GM12878 (cell line): ENCODE results near the gene GCH1. TPM values are rescaled to one million over a fixed set of nuclear protein-coding genes. Genes with fewer than 3 reads are reported as not detected.

Source experiments
- ATAC-seq: fragments of 200-7000 bp; cut with Tn5 transposase; 3 replicates; pipeline ENCODE4 v1.9.1; 2020; ENCODE audit warnings: mild to moderate bottlenecking, moderate library complexity
- BruUV-seq: library from RNA; stranded (reverse); fragments of 400-500 nt; replicated peaks from 2 replicates; lab custom pipeline; 2021; lab: Mats Ljungman, UMichigan
- CTCF ChIA-PET: fragments of 300-600 bp; sonication (Branson Sonifier 250); formaldehyde crosslinking; extraction: SDS; loops from one replicate; lab custom pipeline; 2021; ENCODE audit warnings: inconsistent platforms; lab: Yijun Ruan, JAX
- POLR2A ChIA-PET: fragments of 350-600 bp; formaldehyde crosslinking; extraction: SDS; loops from one replicate; lab custom pipeline; 2021; ENCODE audit warnings: inconsistent platforms; lab: Charles Lee
- RAD21 ChIA-PET: fragments of 300-600 bp; sonication (Branson Sonifier 250); formaldehyde crosslinking; loops from one replicate; lab custom pipeline; 2023; ENCODE audit warnings: antibody characterized with exemption; ENCODE audit not compliant: unreplicated experiment; lab: Charles Lee
- SMC1A ChIA-PET: fragments of 300-600 bp; sonication (Branson Sonifier 250); formaldehyde crosslinking; loops from one replicate; lab custom pipeline; 2023; ENCODE audit not compliant: unreplicated experiment, uncharacterized antibody; lab: Charles Lee
- DNase-seq: peaks from one replicate; pipeline ENCODE4 v3.0.0-alpha.2; 2011; ENCODE audit warnings: low read depth, low spot score
- FAIRE-seq: peaks from 3 replicates; lab custom pipeline; 2011; peaks lifted over from hg19 to GRCh38; lab: Jason Lieb, UNC
- H2AFZ ChIP-seq: 2 replicates; pipeline ENCODE4 v1.6.0; 2011; ENCODE audit warnings: low read depth, low read length, control low read depth; ENCODE audit not compliant: control insufficient read depth
- H3K27ac ChIP-seq: 2 replicates; pipeline ENCODE4 v1.5.1; 2011; ENCODE audit warnings: control low read depth; ENCODE audit not compliant: control insufficient read depth, insufficient read depth
- H3K27me3 ChIP-seq, 2 experiments: replicated peaks in 1 of 2; 2 replicates each; pipeline versions ENCODE4 v1.6.0 to v1.6.1; 2011; ENCODE audit warnings: low read length in 1 of 2; ENCODE audit not compliant: control insufficient read depth in 2 of 2, insufficient read depth in 2 of 2
- H3K36me3 ChIP-seq, 2 experiments: 2 replicates each; pipeline ENCODE4 v1.5.1; 2011; ENCODE audit warnings: low read length in 1 of 2; ENCODE audit not compliant: control insufficient read depth in 2 of 2, insufficient read depth in 2 of 2
- H3K4me1 ChIP-seq: 2 replicates; pipeline ENCODE4 v1.6.1; 2011; ENCODE audit warnings: mild to moderate bottlenecking, low read length, moderate library complexity, mixed read lengths; ENCODE audit not compliant: control insufficient read depth, insufficient read depth
- H3K4me2 ChIP-seq: 2 replicates; pipeline ENCODE4 v1.6.0; 2011; ENCODE audit warnings: control low read depth; ENCODE audit not compliant: control insufficient read depth, insufficient read depth
- H3K4me3 ChIP-seq: fragments of 200-600 bp; sonication (generic); 2 replicates; pipeline ENCODE4 v1.5.1; 2016
- H3K79me2 ChIP-seq: 2 replicates; pipeline ENCODE4 v1.6.0; 2011; ENCODE audit warnings: low read length; ENCODE audit not compliant: control insufficient read depth, insufficient read depth
- H3K9ac ChIP-seq: 2 replicates; pipeline ENCODE4 v1.8.0; 2011; ENCODE audit warnings: low read length, control low read depth, mixed read lengths; ENCODE audit not compliant: control insufficient read depth, insufficient read depth
- H3K9me3 ChIP-seq: replicated peaks from 3 replicates; pipeline ENCODE4 v1.5.1; 2011; ENCODE audit warnings: mild to moderate bottlenecking, low read length; ENCODE audit not compliant: control insufficient read depth, insufficient read depth
- H4K20me1 ChIP-seq: 2 replicates; pipeline ENCODE4 v1.6.0; 2011; ENCODE audit not compliant: control insufficient read depth, insufficient read depth
- CHD4 ChIP-seq: fragments of 200-600 bp; sonication (generic); IDR thresholded peaks from 2 replicates; pipeline ENCODE4 v1.6.1; 2016; ENCODE audit warnings: mild to moderate bottlenecking
- CREM ChIP-seq: IDR thresholded peaks from 2 replicates; pipeline ENCODE4 v1.6.1; 2014; ENCODE audit warnings: antibody characterized with exemption, low read depth
- HDAC6 ChIP-seq: fragments of 200-600 bp; sonication (generic); IDR thresholded peaks from one replicate; pipeline ENCODE4 v1.8.0; 2017; ENCODE audit warnings: antibody characterized with exemption; ENCODE audit not compliant: unreplicated experiment
- MEF2A ChIP-seq: IDR thresholded peaks from 2 replicates; pipeline ENCODE4 v1.6.1; 2011; ENCODE audit warnings: low read depth, mild to moderate bottlenecking, low read length, moderate library complexity; ENCODE audit not compliant: insufficient read depth
- MTA2 ChIP-seq: fragments of 450-650 bp; IDR thresholded peaks from 2 replicates; pipeline ENCODE4 v1.6.1; 2016; ENCODE audit warnings: low read depth, mild to moderate bottlenecking, moderate library complexity
- NFYB ChIP-seq: IDR thresholded peaks from 2 replicates; pipeline ENCODE4 v1.6.1; 2011; ENCODE audit warnings: low read depth, mild to moderate bottlenecking, low read length, improper control_type of control experiment, moderate library complexity; ENCODE audit not compliant: insufficient read depth
- NR2F1 ChIP-seq: fragments of 450-650 bp; conservative IDR thresholded peaks from 2 replicates; pipeline ENCODE4 v1.6.1; 2017; ENCODE audit warnings: mild to moderate bottlenecking
- STAT3 ChIP-seq: IDR thresholded peaks from 2 replicates; pipeline ENCODE4 v1.6.1; 2011; ENCODE audit warnings: low read depth, low read length, improper control_type of control experiment
- in situ Hi-C: fragments of 300-500 bp; cut with MboI; formaldehyde crosslinking; loops from 9 replicates; pipeline ENCODE4 v1.14.3; 2018; ENCODE audit warnings: mixed read lengths
- intact Hi-C: fragments of 100-400 bp; cut with micrococcal nuclease; formaldehyde crosslinking; loops from one replicate; pipeline ENCODE4 v1.14.2; 2022; ENCODE audit not compliant: unreplicated experiment
- polyA plus RNA-seq, 11 experiments: library from polyadenylated mRNA; depleted of rRNA in 4 of 11; unstranded in 6 of 11; stranded (reverse) in 5 of 11; fragments of >200 nt; fragmentation: Nextera tagmentation in 4 of 11; fragmentation: Illumina TruSeq in 1 of 11; extraction: Ambion mirVana in 4 of 11; extraction: Trizol in 1 of 11; gene quantifications; 1 replicate in 1 of 11; 2 replicates in 10 of 11; pipeline versions ENCODE4 v1.2.1 to v1.2.3, GENCODE V29; 2011 to 2016; ENCODE audit warnings: inconsistent platforms in 2 of 11, missing spikeins in 2 of 11, low read depth in 1 of 11
- total RNA-seq, 4 experiments: library from RNA; depleted of rRNA in 3 of 4; stranded (reverse); fragments of >200 nt in 3 of 4; fragmentation: Illumina TruSeq in 1 of 4; extraction: Trizol in 1 of 4; gene quantifications; 2 replicates each; pipeline versions ENCODE4 v1.2.1 to v1.2.3, GENCODE V29; 2013 to 2021
- TF ChIP-seq, protein P1 (sequence below): fragments of 450-650 bp; IDR thresholded peaks from 2 replicates; pipeline ENCODE4 v1.6.1; 2017; ENCODE audit warnings: mild to moderate bottlenecking, moderate library complexity
- TF ChIP-seq, protein P2 (sequence below): fragments of 450-650 bp; IDR thresholded peaks from 2 replicates; pipeline ENCODE4 v1.6.1; 2018; ENCODE audit warnings: mild to moderate bottlenecking, low read depth, moderate library complexity; ENCODE audit not compliant: partially characterized antibody
- TF ChIP-seq, protein P3 (sequence below): fragments of 450-650 bp; IDR thresholded peaks from 2 replicates; pipeline ENCODE4 v1.6.1; 2017; ENCODE audit warnings: mild to moderate bottlenecking, moderate library complexity
- TF ChIP-seq, protein P4 (sequence below): IDR thresholded peaks from 2 replicates; pipeline ENCODE4 v1.6.1; 2011; ENCODE audit warnings: low read depth, low read length, improper control_type of control experiment, borderline replicate concordance

GCH1 gene
- total and polyA plus RNA-seq, 10 of the 15 experiments (the other 5 are each of a cell fraction or from before 2014, with no cell fraction given): 25.1 to 37.0 (median 33.8) TPM

DNA sequence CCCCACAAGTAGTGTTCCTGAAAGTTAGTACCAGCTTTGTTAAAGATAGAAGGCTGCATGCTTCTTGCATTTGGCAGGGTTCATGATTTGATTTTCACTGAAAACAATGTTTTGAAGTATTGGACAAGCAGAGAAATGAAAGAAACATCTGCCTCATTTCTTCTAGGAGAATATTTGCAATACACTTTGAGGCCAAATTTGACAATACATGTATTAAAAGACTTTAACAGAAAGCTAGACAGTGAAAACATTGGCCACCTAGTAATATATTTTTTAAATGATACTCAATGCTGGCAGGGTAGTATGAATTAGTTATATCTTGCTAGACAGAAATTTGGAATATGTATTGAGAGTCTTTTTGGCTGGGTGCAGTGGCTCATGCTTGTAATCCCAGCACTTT is 68.5 kb downstream of the GCH1 start:
- ATAC-seq: no peak
- no TSS peak for BruUV-seq
- Histone ChIP-seq H3K27me3 (no peaks in the 10 kb centered on the region), H3K79me2 (no peaks in the 10 kb centered on the region), H3K4me2 (no peak overlapping the region), H3K27ac (no peak overlapping the region), H3K36me3 (no peaks in the 10 kb centered on the region), H3K4me3 (no peak overlapping the region), H3K4me1 (no peaks in the 10 kb centered on the region), H3K9me3 (no peaks in the 10 kb centered on the region), H2AFZ (no peak overlapping the region), H4K20me1 (no peaks in the 10 kb centered on the region), H3K9ac (no peak overlapping the region)
- ChIA-PET RAD21 (no interaction called here), POLR2A (no interaction called here), CTCF (no interaction called here), SMC1A (no interaction called here)
- intact Hi-C loops: no loop called here
- FAIRE-seq: no peak
- no peak for DNase-seq
- in situ Hi-C loops: no loop called here
- TF ChIP-seq NFYB (no peak), STAT3 (no peak), CHD4 (no peak), CREM (no peak), MEF2A (no peak), MTA2 (no peak), NR2F1 (no peak), HDAC6 (no peak)
- TF ChIP-seq, protein P1, sequence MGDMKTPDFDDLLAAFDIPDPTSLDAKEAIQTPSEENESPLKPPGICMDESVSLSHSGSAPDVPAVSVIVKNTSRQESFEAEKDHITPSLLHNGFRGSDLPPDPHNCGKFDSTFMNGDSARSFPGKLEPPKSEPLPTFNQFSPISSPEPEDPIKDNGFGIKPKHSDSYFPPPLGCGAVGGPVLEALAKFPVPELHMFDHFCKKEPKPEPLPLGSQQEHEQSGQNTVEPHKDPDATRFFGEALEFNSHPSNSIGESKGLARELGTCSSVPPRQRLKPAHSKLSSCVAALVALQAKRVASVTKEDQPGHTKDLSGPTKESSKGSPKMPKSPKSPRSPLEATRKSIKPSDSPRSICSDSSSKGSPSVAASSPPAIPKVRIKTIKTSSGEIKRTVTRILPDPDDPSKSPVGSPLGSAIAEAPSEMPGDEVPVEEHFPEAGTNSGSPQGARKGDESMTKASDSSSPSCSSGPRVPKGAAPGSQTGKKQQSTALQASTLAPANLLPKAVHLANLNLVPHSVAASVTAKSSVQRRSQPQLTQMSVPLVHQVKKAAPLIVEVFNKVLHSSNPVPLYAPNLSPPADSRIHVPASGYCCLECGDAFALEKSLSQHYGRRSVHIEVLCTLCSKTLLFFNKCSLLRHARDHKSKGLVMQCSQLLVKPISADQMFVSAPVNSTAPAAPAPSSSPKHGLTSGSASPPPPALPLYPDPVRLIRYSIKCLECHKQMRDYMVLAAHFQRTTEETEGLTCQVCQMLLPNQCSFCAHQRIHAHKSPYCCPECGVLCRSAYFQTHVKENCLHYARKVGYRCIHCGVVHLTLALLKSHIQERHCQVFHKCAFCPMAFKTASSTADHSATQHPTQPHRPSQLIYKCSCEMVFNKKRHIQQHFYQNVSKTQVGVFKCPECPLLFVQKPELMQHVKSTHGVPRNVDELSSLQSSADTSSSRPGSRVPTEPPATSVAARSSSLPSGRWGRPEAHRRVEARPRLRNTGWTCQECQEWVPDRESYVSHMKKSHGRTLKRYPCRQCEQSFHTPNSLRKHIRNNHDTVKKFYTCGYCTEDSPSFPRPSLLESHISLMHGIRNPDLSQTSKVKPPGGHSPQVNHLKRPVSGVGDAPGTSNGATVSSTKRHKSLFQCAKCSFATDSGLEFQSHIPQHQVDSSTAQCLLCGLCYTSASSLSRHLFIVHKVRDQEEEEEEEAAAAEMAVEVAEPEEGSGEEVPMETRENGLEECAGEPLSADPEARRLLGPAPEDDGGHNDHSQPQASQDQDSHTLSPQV: no peak
- TF ChIP-seq, protein P2, sequence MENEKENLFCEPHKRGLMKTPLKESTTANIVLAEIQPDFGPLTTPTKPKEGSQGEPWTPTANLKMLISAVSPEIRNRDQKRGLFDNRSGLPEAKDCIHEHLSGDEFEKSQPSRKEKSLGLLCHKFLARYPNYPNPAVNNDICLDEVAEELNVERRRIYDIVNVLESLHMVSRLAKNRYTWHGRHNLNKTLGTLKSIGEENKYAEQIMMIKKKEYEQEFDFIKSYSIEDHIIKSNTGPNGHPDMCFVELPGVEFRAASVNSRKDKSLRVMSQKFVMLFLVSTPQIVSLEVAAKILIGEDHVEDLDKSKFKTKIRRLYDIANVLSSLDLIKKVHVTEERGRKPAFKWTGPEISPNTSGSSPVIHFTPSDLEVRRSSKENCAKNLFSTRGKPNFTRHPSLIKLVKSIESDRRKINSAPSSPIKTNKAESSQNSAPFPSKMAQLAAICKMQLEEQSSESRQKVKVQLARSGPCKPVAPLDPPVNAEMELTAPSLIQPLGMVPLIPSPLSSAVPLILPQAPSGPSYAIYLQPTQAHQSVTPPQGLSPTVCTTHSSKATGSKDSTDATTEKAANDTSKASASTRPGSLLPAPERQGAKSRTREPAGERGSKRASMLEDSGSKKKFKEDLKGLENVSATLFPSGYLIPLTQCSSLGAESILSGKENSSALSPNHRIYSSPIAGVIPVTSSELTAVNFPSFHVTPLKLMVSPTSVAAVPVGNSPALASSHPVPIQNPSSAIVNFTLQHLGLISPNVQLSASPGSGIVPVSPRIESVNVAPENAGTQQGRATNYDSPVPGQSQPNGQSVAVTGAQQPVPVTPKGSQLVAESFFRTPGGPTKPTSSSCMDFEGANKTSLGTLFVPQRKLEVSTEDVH: no peak
- TF ChIP-seq, protein P3, sequence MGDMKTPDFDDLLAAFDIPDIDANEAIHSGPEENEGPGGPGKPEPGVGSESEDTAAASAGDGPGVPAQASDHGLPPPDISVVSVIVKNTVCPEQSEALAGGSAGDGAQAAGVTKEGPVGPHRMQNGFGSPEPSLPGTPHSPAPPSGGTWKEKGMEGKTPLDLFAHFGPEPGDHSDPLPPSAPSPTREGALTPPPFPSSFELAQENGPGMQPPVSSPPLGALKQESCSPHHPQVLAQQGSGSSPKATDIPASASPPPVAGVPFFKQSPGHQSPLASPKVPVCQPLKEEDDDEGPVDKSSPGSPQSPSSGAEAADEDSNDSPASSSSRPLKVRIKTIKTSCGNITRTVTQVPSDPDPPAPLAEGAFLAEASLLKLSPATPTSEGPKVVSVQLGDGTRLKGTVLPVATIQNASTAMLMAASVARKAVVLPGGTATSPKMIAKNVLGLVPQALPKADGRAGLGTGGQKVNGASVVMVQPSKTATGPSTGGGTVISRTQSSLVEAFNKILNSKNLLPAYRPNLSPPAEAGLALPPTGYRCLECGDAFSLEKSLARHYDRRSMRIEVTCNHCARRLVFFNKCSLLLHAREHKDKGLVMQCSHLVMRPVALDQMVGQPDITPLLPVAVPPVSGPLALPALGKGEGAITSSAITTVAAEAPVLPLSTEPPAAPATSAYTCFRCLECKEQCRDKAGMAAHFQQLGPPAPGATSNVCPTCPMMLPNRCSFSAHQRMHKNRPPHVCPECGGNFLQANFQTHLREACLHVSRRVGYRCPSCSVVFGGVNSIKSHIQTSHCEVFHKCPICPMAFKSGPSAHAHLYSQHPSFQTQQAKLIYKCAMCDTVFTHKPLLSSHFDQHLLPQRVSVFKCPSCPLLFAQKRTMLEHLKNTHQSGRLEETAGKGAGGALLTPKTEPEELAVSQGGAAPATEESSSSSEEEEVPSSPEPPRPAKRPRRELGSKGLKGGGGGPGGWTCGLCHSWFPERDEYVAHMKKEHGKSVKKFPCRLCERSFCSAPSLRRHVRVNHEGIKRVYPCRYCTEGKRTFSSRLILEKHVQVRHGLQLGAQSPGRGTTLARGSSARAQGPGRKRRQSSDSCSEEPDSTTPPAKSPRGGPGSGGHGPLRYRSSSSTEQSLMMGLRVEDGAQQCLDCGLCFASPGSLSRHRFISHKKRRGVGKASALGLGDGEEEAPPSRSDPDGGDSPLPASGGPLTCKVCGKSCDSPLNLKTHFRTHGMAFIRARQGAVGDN: no peak
- TF ChIP-seq, protein P4, sequence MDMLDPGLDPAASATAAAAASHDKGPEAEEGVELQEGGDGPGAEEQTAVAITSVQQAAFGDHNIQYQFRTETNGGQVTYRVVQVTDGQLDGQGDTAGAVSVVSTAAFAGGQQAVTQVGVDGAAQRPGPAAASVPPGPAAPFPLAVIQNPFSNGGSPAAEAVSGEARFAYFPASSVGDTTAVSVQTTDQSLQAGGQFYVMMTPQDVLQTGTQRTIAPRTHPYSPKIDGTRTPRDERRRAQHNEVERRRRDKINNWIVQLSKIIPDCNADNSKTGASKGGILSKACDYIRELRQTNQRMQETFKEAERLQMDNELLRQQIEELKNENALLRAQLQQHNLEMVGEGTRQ: no peak
